Sigmoid colon (tissue), 4 donors: Measurements from ENCODE around the gene ZBTB45.

ENCODE experiments used
- POLR2A ChIP-seq, 2 donors: fragments of 450-650 bp; IDR thresholded peaks; one replicate each; pipeline ENCODE4 v1.6.1; 2016; ENCODE audit warnings: antibody characterized with exemption in 2 of 2, mild to moderate bottlenecking in 2 of 2, moderate library complexity in 2 of 2
- POLR2AphosphoS5 ChIP-seq, 4 donors: sonication (generic); formaldehyde crosslinking; IDR thresholded peaks; one replicate each; pipeline ENCODE4 v1.6.1; 2017; ENCODE audit warnings: antibody characterized with exemption in 4 of 4
- TF ChIP-seq, protein P1 (sequence below), 4 experiments: fragments of 450-650 bp in 3 of 4; fragments of 200-600 bp in 1 of 4; IDR thresholded peaks; one replicate each; pipeline ENCODE4 v1.5.1; 2016 to 2019; ENCODE audit warnings: antibody characterized with exemption in 4 of 4, mild to moderate bottlenecking in 3 of 4, moderate library complexity in 2 of 4

DNA sequence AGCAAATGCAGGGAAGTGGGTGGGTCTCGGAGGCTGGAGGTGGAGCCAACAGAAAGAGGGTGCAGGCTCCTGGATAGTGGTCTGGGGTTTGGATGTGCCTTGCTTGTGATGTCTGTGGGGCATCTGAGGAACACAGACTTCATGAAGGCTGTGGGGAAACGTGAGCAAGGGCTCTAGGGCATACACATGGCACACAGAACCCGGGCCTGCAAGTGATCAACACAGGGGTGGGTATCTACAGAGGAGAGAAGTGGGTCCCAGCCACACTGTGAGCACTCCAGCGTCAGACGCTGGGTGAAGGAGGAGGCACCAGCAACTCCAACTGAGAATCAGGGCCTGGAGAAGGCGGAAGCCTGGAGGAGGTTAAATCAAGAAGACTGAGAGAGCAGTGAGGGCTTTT, 44.2 kb upstream of the ZBTB45 start:
- no peak for TF ChIP-seq POLR2AphosphoS5 (IDR thresholded peaks at IDR 0.05)
- TF ChIP-seq, protein P1, sequence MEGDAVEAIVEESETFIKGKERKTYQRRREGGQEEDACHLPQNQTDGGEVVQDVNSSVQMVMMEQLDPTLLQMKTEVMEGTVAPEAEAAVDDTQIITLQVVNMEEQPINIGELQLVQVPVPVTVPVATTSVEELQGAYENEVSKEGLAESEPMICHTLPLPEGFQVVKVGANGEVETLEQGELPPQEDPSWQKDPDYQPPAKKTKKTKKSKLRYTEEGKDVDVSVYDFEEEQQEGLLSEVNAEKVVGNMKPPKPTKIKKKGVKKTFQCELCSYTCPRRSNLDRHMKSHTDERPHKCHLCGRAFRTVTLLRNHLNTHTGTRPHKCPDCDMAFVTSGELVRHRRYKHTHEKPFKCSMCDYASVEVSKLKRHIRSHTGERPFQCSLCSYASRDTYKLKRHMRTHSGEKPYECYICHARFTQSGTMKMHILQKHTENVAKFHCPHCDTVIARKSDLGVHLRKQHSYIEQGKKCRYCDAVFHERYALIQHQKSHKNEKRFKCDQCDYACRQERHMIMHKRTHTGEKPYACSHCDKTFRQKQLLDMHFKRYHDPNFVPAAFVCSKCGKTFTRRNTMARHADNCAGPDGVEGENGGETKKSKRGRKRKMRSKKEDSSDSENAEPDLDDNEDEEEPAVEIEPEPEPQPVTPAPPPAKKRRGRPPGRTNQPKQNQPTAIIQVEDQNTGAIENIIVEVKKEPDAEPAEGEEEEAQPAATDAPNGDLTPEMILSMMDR (IDR thresholded peaks at IDR 0.05): no peak
- no peak for TF ChIP-seq POLR2A (IDR thresholded peaks at IDR 0.05)
